CD4-positive, alpha-beta memory T cell (primary cell): ENCODE results near the gene LTA4H. TPM values are rescaled to one million over a fixed set of nuclear protein-coding genes. Genes with fewer than 3 reads are reported as not detected.
A peak's percentile ranks its signal among the peaks of the same experiment; 100 is the strongest.
"Not testable (repeated sequence)": the region's sequence is repeated elsewhere in the genome, so short reads cannot be mapped to it uniquely, and the experiment has no call there.

Experiments
- CTCF ChIA-PET: fragments of 350-600 bp; sonication (Branson Sonifier 250); formaldehyde crosslinking; loops from one replicate; lab custom pipeline; 2021; ENCODE audit warnings: inconsistent platforms; ENCODE audit not compliant: partially characterized antibody; lab: Charles Lee
- POLR2A ChIA-PET: fragments of 350-600 bp; sonication (Branson Sonifier 250); formaldehyde crosslinking; loops from one replicate; lab custom pipeline; 2021; ENCODE audit not compliant: partially characterized antibody; lab: Charles Lee
- DNase-seq, 5 donors: peaks; one replicate each; pipeline versions ENCODE4 v3.0.0 to v3.0.0-alpha.2; 2020 to 2022; ENCODE audit warnings: mixed read lengths in 1 of 5
- H3K27ac ChIP-seq: one replicate; pipeline ENCODE4 v1.7.0; 2013; ENCODE audit warnings: low read depth, low read length
- H3K27me3 ChIP-seq: 2 replicates; pipeline ENCODE4 v1.7.0; 2013; ENCODE audit warnings: mild to moderate bottlenecking, low read length, moderate library complexity; ENCODE audit not compliant: insufficient read depth
- H3K36me3 ChIP-seq: 2 replicates; pipeline ENCODE4 v1.7.0; 2013; ENCODE audit warnings: mild to moderate bottlenecking, low read length, moderate library complexity; ENCODE audit not compliant: insufficient read depth
- H3K4me1 ChIP-seq: 2 replicates; pipeline ENCODE4 v1.7.0; 2013; ENCODE audit warnings: mild to moderate bottlenecking, low read length, moderate library complexity; ENCODE audit not compliant: insufficient read depth
- H3K4me3 ChIP-seq, 2 donors: one replicate each; pipeline ENCODE4 v1.7.0; 2013; ENCODE audit warnings: low read length in 2 of 2, mild to moderate bottlenecking in 1 of 2
- H3K9me3 ChIP-seq, 2 donors: one replicate each; pipeline ENCODE4 v1.7.0; 2013; ENCODE audit warnings: low read length in 2 of 2, control low read depth in 1 of 2; ENCODE audit not compliant: control insufficient read depth in 1 of 2
- H3K27ac Mint-ChIP-seq, 7 donors: one replicate each; pipeline ENCODE4 v1.8.0; 2020 to 2021; ENCODE audit warnings: mixed read lengths in 7 of 7, mild to moderate bottlenecking in 6 of 7, inconsistent platforms in 3 of 7, moderate library complexity in 3 of 7
- H3K27me3 Mint-ChIP-seq, 2 donors: one replicate each; pipeline ENCODE4 v1.8.0; 2020 to 2021; ENCODE audit warnings: mixed read lengths in 2 of 2
- H3K36me3 Mint-ChIP-seq, 2 donors: one replicate each; pipeline ENCODE4 v1.8.0; 2020 to 2021; ENCODE audit warnings: mixed read lengths in 2 of 2, inconsistent platforms in 1 of 2, mild to moderate bottlenecking in 1 of 2
- H3K4me1 Mint-ChIP-seq, 4 donors: one replicate each; pipeline ENCODE4 v1.8.0; 2020 to 2021; ENCODE audit warnings: mixed read lengths in 4 of 4, mild to moderate bottlenecking in 1 of 4
- H3K4me3 Mint-ChIP-seq, 8 donors: one replicate each; pipeline ENCODE4 v1.8.0; 2020 to 2021; ENCODE audit warnings: mixed read lengths in 8 of 8, mild to moderate bottlenecking in 7 of 8, moderate library complexity in 6 of 8, inconsistent platforms in 3 of 8
- H3K9me3 Mint-ChIP-seq, 8 donors: one replicate each; pipeline ENCODE4 v1.8.0; 2020 to 2021; ENCODE audit warnings: mixed read lengths in 8 of 8, mild to moderate bottlenecking in 5 of 8, inconsistent platforms in 3 of 8, moderate library complexity in 1 of 8
- intact Hi-C: fragments of 100-400 bp; cut with micrococcal nuclease; formaldehyde crosslinking; loops from one replicate; pipeline ENCODE4 v1.15.1; 2023
- polyA plus RNA-seq, 2 donors: library from polyadenylated mRNA; unstranded; fragments of 300-500 nt; fragmentation: Illumina TruSeq; gene quantifications; one replicate each; pipeline ENCODE4 v1.2.3, GENCODE V29; 2021
- total RNA-seq, 2 experiments: library from RNA; stranded (reverse); gene quantifications; one replicate each; pipeline ENCODE4 v1.2.3, GENCODE V29; 2021

LTA4H gene
- total and polyA plus RNA-seq, 4 experiments from 2014 or later, result 57.7 to 77.6 (median 58.7) TPM

- intact Hi-C loops, H3K9me3 Mint-ChIP-seq, H3K27ac Mint-ChIP-seq, DNase-seq, H3K4me3 Mint-ChIP-seq, H3K27me3 ChIP-seq, H3K36me3 Mint-ChIP-seq, H3K36me3 ChIP-seq, H3K27me3 Mint-ChIP-seq, H3K27ac ChIP-seq, H3K4me3 ChIP-seq, H3K9me3 ChIP-seq: not testable (repeated sequence)
- H3K4me1 Mint-ChIP-seq, result peaks cover 21 to 39% (median 28%) of the 10 kb centered on the region in 4 donors
- ChIA-PET POLR2A (interaction anchor here (0.6 to 1.0 kb wide), 2 partner anchors 356 to 451 kb away, joined by 3 read pairs; no protein-coding TSS in a partner anchor), CTCF (interaction anchor here (1.3 to 4.9 kb wide), 8 partner anchors 34 to 451 kb away, joined by 3 to 152 read pairs (median 6); no protein-coding TSS in a partner anchor)
- peaks cover 26% of the 10 kb centered on the region for H3K4me1 ChIP-seq
Measured at GRCh38 chr12:96065776-96066175, 30.4 kb upstream of the LTA4H start.

DNA sequence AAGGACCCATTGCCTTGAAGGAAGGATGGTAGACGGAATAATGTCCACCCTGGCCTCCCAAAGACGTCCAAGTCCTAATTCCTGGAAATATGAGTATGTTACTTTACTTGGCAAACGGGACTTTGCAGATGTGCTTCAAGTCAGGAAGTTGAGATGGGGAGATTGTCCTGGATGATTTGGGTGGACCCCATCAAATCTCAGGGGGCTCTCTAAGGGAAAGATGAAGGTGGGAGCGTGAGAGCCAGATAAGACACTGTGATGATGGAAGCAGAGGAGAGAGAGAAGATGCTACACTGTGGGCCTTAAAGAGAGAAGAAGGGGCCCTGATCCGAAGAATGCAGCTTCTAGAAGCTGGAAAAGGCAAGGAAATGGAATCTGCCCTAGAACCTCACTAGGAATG is 29.6 kb upstream of the LTA4H start:
- Mint-ChIP-seq H3K4me3 (no peak overlapping the region), H3K36me3 (no peaks in the 10 kb centered on the region), H3K27ac (peak overlapping the region in 2 of 7 donors; percentile 23 to 36), H3K9me3 (no peaks in the 10 kb centered on the region), H3K27me3 (no peaks in the 10 kb centered on the region), H3K4me1 (peaks cover 19 to 36% (median 27%) of the 10 kb centered on the region in 4 donors)
- Histone ChIP-seq H3K9me3 (no peaks in the 10 kb centered on the region), H3K36me3 (no peaks in the 10 kb centered on the region), H3K4me3 (no peak overlapping the region), H3K27ac (no peak overlapping the region), H3K4me1 (peaks cover 26% of the 10 kb centered on the region), H3K27me3 (no peaks in the 10 kb centered on the region)
- ChIA-PET CTCF (interaction anchor here (1.2 to 4.9 kb wide), 6 partner anchors 67 to 451 kb away, joined by 3 to 152 read pairs (median 4); no protein-coding TSS in a partner anchor), POLR2A (interaction anchor here (0.8 to 1.3 kb wide), 4 partner anchors 35 to 335 kb away, joined by 4 to 10 read pairs (median 4); partner anchors contain the start of gene CDK17)
- DNase-seq, result no peak
- intact Hi-C loops, result loop anchor here (5.0 kb wide), 1 partner anchor 222 kb away; no protein-coding TSS in a partner anchor

DNA sequence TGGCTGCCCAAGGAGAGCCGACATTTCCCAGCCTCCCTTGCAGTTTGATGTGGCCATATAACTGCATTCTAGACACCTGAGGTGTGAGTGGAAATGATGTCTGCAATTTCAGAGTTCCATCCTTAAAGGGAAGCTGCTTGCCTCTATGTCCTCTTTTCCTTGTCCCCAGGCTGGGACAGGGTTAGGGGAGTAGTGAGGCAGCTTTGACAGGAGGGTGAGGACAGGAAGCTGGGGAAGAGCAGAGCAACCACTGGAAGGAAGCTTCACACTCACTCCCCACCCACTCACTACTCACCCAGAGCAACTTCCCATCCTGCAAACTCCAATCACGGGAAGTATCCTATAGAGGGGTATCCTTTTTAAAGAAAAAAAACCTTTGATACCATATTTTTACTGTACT is 28.9 kb upstream of the LTA4H start:
- no peak overlapping the region for H3K27ac ChIP-seq
- Mint-ChIP-seq H3K4me3 (peak overlapping the region in 4 of 8 donors; percentile 18 to 61 (median 26)), H3K27me3 (no peaks in the 10 kb centered on the region), H3K27ac (peak overlapping the region in 2 of 7 donors; percentile 23 to 85), H3K36me3 (no peaks in the 10 kb centered on the region), H3K4me1 (peaks cover 19 to 36% (median 27%) of the 10 kb centered on the region in 4 donors), H3K9me3 (no peaks in the 10 kb centered on the region)
- no peaks in the 10 kb centered on the region for H3K9me3 ChIP-seq
- H3K4me3 ChIP-seq, result no peak overlapping the region
- H3K4me1 ChIP-seq, result peaks cover 26% of the 10 kb centered on the region
- no peaks in the 10 kb centered on the region for H3K36me3 ChIP-seq
- intact Hi-C loops, result loop anchor here (5.0 kb wide), 1 partner anchor 223 kb away; no protein-coding TSS in a partner anchor
- no peak for DNase-seq
- ChIA-PET CTCF (interaction anchor here (0.9 to 4.9 kb wide), 13 partner anchors 8 to 452 kb away, joined by 3 to 152 read pairs (median 4); no protein-coding TSS in a partner anchor), POLR2A (interaction anchor here (0.7 to 1.3 kb wide), 5 partner anchors 35 to 336 kb away, joined by 3 to 10 read pairs (median 4); partner anchors contain the start of gene CDK17)
- H3K27me3 ChIP-seq, result no peaks in the 10 kb centered on the region

DNA sequence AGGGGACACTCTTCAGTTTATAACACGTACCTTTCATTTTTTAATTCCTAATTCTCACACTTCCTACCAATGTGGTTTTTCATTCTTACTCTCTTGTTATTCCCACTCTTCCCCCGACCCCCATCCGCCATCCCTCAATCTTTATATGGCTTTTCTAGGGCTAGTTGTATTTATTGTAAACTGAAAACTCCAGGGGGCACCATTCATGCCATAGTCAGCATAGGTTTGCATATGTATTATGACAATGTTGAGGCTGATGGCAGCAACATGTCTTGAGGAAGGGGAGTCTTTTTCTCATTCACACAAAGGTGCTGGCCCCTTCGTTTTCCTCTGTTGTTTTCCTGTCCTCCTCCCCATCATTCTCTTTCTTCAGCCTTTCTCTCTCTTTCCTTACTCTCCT is 27.7 kb upstream of the LTA4H start:
- DNase-seq, result peak in 2 of 5 donors; percentile 26 to 28

DNA sequence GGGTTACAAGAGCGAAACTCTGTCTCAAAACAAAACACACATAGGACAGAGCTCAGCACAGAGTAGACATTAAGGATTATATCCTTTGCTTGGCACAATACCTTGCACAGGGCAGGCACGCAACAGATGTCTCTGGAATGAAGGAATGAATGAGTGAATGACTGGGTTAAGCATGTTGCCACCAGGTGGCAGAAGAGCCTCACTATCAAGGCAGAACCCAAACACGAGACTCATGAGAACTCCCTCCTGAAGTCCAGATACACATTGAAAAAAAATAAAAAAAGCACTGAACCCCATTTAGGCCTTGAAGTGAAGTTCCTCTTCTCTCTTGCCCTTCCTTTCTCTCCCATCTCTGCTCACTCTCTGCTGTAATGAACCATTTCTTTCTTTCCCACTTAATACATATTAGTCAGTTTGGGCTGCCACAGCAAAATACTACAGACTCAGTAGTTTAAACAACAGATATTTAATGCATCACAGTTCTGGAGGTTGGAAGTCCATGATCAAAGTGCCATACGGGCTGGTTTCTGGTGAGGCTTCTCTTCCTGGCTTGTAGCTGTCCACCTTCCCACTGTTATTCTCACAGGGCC is 26.6 kb upstream of the LTA4H start:
- H3K36me3 Mint-ChIP-seq, result no peaks in the 10 kb centered on the region
- peak overlapping the region in 5 of 7 donors; percentile 1 to 73 (median 36) for H3K27ac Mint-ChIP-seq
- intact Hi-C loops, result loop anchor here (1.0 to 5.0 kb wide), 5 partner anchors 71 to 454 kb away; partner anchors contain the start of gene CDK17
- no peak overlapping the region for H3K4me3 ChIP-seq
- peaks cover 19 to 36% (median 27%) of the 10 kb centered on the region in 4 donors for H3K4me1 Mint-ChIP-seq
- H3K27me3 ChIP-seq, result no peaks in the 10 kb centered on the region
- H3K4me1 ChIP-seq, result peaks cover 26% of the 10 kb centered on the region
- H3K36me3 ChIP-seq, result no peaks in the 10 kb centered on the region
- peak overlapping the region in 1 of 8 donors; percentile 9 for H3K4me3 Mint-ChIP-seq
- CTCF ChIA-PET, result interaction anchor here (0.7 to 6.9 kb wide), 28 partner anchors 11 to 463 kb away, joined by 3 to 206 read pairs (median 4); partner anchors contain the start of genes CDK17 and CFAP54
- DNase-seq, result peak; percentile 75 to 80 (median 78)
- peaks cover 0 to 4% (median 2%) of the 10 kb centered on the region in 8 donors for H3K9me3 Mint-ChIP-seq
- H3K27ac ChIP-seq, result no peak overlapping the region
- no peaks in the 10 kb centered on the region for H3K9me3 ChIP-seq
- POLR2A ChIA-PET, result interaction anchor here (1.0 to 2.2 kb wide), 3 partner anchors 150 to 444 kb away, joined by 3 to 6 read pairs (median 3); no protein-coding TSS in a partner anchor
- H3K27me3 Mint-ChIP-seq, result no peaks in the 10 kb centered on the region

More for the DNA sequence above, 27.7 kb upstream of the LTA4H start:
- Mint-ChIP-seq H3K9me3 (no peaks in the 10 kb centered on the region), H3K27ac (peak overlapping the region in 5 of 7 donors; percentile 57 to 94 (median 77)), H3K36me3 (no peaks in the 10 kb centered on the region), H3K4me3 (no peak overlapping the region), H3K4me1 (peaks cover 19 to 36% (median 27%) of the 10 kb centered on the region in 4 donors), H3K27me3 (no peaks in the 10 kb centered on the region)
- Histone ChIP-seq H3K36me3 (no peaks in the 10 kb centered on the region), H3K4me3 (no peak overlapping the region), H3K4me1 (peaks cover 26% of the 10 kb centered on the region), H3K9me3 (no peaks in the 10 kb centered on the region), H3K27ac (no peak overlapping the region), H3K27me3 (no peaks in the 10 kb centered on the region)
- intact Hi-C loops, result loop anchor here (5.0 kb wide), 1 partner anchor 224 kb away; no protein-coding TSS in a partner anchor
- ChIA-PET POLR2A (no interaction called here), CTCF (interaction anchor here (0.8 to 6.9 kb wide), 12 partner anchors 36 to 455 kb away, joined by 3 to 206 read pairs (median 8); partner anchors contain the start of gene CDK17)

GRCh38 chr12:96061323-96061722 is 25.9 kb upstream of the LTA4H start:
- H3K36me3 Mint-ChIP-seq, result no peaks in the 10 kb centered on the region
- DNase-seq, result no peak
- Histone ChIP-seq H3K36me3 (no peaks in the 10 kb centered on the region), H3K27me3 (no peaks in the 10 kb centered on the region), H3K27ac (no peak overlapping the region), H3K9me3 (no peaks in the 10 kb centered on the region), H3K4me1 (peaks cover 26% of the 10 kb centered on the region), H3K4me3 (no peak overlapping the region)
- no peak overlapping the region for H3K4me3 Mint-ChIP-seq
- peaks cover 0 to 4% (median 2%) of the 10 kb centered on the region in 8 donors for H3K9me3 Mint-ChIP-seq
- intact Hi-C loops, result loop anchor here (5.0 kb wide), 1 partner anchor 226 kb away; no protein-coding TSS in a partner anchor
- H3K4me1 Mint-ChIP-seq, result peaks cover 19 to 36% (median 27%) of the 10 kb centered on the region in 4 donors
- no peaks in the 10 kb centered on the region for H3K27me3 Mint-ChIP-seq
- POLR2A ChIA-PET, result interaction anchor here (1.0 to 2.2 kb wide), 3 partner anchors 151 to 444 kb away, joined by 3 to 6 read pairs (median 3); no protein-coding TSS in a partner anchor
- CTCF ChIA-PET, result interaction anchor here (0.7 to 6.9 kb wide), 23 partner anchors 11 to 463 kb away, joined by 3 to 206 read pairs (median 4); partner anchors contain the start of genes CDK17 and CFAP54
- no peak overlapping the region for H3K27ac Mint-ChIP-seq
